VCaP (cell line): ENCODE data around the gene ZNF692.
A peak's percentile ranks its signal among the peaks of the same experiment; 100 is the strongest.

ENCODE experiments used
- H3K27ac ChIP-seq: fragments of 450-650 bp; 2 replicates; pipeline ENCODE4 v1.5.1; 2017
- CTCF ChIP-seq: fragments of 450-650 bp; conservative IDR thresholded peaks from 2 replicates; pipeline ENCODE4 v1.5.1; 2017; ENCODE audit warnings: mild to moderate bottlenecking, moderate library complexity

Gene ZNF692

GRCh38 chr1:248872752-248873408, 14.0 kb upstream of the ZNF692 start:
- peak overlapping the region; percentile 76 for H3K27ac ChIP-seq
- TF ChIP-seq CTCF: no peak

- no peak for TF ChIP-seq CTCF
Measured at GRCh38 chr1:248871837-248872401, 13.0 kb upstream of the ZNF692 start.

GRCh38 chr1:248862998-248863881, 4.4 kb upstream of the ZNF692 start:
- H3K27ac ChIP-seq: peak overlapping the region; percentile 70
- no peak for TF ChIP-seq CTCF

More at GRCh38 chr1:248871837-248872401, 13.0 kb upstream of the ZNF692 start:
- H3K27ac ChIP-seq: peak overlapping the region; percentile 76

GRCh38 chr1:248862695-248862997, 3.8 kb upstream of the ZNF692 start:
- no peak for TF ChIP-seq CTCF

GRCh38 chr1:248861616-248862015, 2.7 kb upstream of the ZNF692 start:
- no peak for TF ChIP-seq CTCF
- H3K27ac ChIP-seq: no peak overlapping the region

More at GRCh38 chr1:248862695-248862997, 3.8 kb upstream of the ZNF692 start:
- peak overlapping the region; percentile 70 for H3K27ac ChIP-seq

- peak overlapping the region; percentile 98; the same call in 1 of the 2 replicates for H3K27ac ChIP-seq
- TF ChIP-seq CTCF: no peak
Measured at GRCh38 chr1:248860007-248860406, 1.1 kb upstream of the ZNF692 start.
